ENCODE measurements around the gene FAM107B. TPM values are rescaled to one million over a fixed set of nuclear protein-coding genes. Genes with fewer than 3 reads are reported as not detected.
A peak's percentile ranks its signal among the peaks of the same experiment; 100 is the strongest.

The FAM107B gene
- total RNA-seq, 1 donor from 2014 or later = 40.7 TPM

DNA sequence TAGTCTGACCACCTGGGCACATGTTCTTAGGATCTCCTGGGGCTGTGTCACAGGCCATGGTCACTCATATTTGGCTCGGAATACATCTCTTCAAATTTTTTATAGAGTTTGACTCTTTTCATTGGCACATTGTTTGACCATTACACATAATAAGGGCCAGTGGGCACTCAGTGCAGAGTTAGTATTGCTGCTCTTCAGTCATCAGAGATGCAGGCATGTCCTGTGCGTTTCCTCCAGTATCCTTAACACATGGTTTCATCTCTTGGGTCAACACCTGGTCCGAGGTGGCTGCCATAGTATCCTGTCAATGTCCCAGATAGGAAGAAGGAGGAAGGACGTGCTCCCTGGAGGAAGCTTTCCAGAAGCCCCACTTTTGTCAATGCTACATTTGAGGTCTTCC is 125.0 kb downstream of the FAM107B start:
- H3K27ac Mint-ChIP-seq (ENCODE audit: unreplicated experiment) = no peak overlapping the region
- no peaks in the 10 kb centered on the region for H3K36me3 Mint-ChIP-seq (ENCODE audit: unreplicated experiment)
- no peak for DNase-seq (ENCODE audit: extremely low spot score, unreplicated experiment)
- H3K4me3 Mint-ChIP-seq (ENCODE audit: unreplicated experiment) = no peak overlapping the region
- H3K9me3 Mint-ChIP-seq (ENCODE audit: unreplicated experiment) = no peaks in the 10 kb centered on the region
- H3K4me1 Mint-ChIP-seq (ENCODE audit: unreplicated experiment) = peaks cover 41% of the 10 kb centered on the region
- H3K27me3 Mint-ChIP-seq (ENCODE audit: unreplicated experiment) = peaks cover 2% of the 10 kb centered on the region
- TF ChIP-seq, protein P1, sequence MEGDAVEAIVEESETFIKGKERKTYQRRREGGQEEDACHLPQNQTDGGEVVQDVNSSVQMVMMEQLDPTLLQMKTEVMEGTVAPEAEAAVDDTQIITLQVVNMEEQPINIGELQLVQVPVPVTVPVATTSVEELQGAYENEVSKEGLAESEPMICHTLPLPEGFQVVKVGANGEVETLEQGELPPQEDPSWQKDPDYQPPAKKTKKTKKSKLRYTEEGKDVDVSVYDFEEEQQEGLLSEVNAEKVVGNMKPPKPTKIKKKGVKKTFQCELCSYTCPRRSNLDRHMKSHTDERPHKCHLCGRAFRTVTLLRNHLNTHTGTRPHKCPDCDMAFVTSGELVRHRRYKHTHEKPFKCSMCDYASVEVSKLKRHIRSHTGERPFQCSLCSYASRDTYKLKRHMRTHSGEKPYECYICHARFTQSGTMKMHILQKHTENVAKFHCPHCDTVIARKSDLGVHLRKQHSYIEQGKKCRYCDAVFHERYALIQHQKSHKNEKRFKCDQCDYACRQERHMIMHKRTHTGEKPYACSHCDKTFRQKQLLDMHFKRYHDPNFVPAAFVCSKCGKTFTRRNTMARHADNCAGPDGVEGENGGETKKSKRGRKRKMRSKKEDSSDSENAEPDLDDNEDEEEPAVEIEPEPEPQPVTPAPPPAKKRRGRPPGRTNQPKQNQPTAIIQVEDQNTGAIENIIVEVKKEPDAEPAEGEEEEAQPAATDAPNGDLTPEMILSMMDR (IDR thresholded peaks at IDR 0.05) = no peak

DNA sequence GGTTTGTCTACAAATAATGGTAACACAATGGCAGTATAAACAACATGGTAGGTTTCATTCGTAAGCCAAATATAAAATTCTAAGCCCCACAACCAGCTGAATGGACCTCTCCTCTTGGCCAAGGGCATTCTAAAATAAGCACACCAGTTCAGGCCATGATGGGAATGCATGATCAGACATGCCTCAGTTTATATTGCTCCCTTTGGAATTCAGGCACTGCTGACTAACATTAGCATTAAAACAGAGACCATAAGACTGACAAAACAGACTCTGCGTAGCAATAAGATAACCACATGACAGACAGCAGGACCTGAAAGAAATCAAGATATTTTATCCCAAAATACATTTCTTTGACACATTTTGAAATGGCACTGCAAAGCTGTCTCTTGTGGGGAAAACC is 125.8 kb downstream of the FAM107B start:
- no peaks in the 10 kb centered on the region for H3K9me3 Mint-ChIP-seq (ENCODE audit: unreplicated experiment)
- peaks cover 33% of the 10 kb centered on the region for H3K4me1 Mint-ChIP-seq (ENCODE audit: unreplicated experiment)
- no peaks in the 10 kb centered on the region for H3K36me3 Mint-ChIP-seq (ENCODE audit: unreplicated experiment)
- TF ChIP-seq, protein P1 (IDR thresholded peaks at IDR 0.05) = no peak
- H3K4me3 Mint-ChIP-seq (ENCODE audit: unreplicated experiment) = no peak overlapping the region
- no peak for DNase-seq (ENCODE audit: extremely low spot score, unreplicated experiment)
- peak overlapping the region; percentile 75 for H3K27ac Mint-ChIP-seq (ENCODE audit: unreplicated experiment)
- H3K27me3 Mint-ChIP-seq (ENCODE audit: unreplicated experiment) = peaks cover 5% of the 10 kb centered on the region

DNA sequence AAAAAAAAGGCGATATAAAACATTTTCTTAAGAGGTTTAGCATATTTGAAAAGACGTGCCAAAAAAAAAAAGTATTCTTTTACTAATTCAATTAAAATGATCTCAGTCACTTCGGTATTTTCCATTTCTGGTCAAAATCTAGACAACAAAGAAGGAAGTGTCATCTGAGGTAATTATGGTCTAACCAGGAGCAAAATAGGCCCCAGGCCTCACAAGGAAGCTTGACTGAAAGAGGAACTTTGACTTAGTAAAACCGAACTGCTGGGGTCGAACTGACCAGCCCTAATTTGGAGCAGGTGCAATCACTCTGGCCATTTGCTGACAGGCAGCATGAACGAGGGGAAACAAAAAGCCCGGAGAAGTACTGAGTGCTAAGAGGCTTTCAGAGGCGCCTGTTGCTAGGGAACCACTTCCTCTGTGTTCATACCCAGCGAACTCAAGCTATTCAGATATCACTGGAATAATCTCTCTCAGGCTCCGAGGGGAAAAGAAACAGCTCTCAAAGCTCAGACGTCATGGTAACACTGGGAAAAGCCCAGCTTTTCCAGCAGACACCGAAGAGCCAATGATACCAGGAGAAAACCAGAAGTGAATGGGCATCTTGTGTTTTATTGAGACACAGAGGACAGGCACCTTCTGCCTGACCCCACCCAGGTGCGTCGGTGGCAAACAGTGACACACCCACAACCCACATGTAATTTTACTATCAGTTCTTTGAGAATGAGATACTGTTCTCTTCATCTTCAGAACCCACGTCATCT is 126.5 kb downstream of the FAM107B start:
- Mint-ChIP-seq H3K4me3 (ENCODE audit: unreplicated experiment) (no peak overlapping the region), H3K27ac (ENCODE audit: unreplicated experiment) (peak overlapping the region; percentile 75), H3K27me3 (ENCODE audit: unreplicated experiment) (peaks cover 5% of the 10 kb centered on the region), H3K36me3 (ENCODE audit: unreplicated experiment) (no peaks in the 10 kb centered on the region), H3K4me1 (ENCODE audit: unreplicated experiment) (peaks cover 26% of the 10 kb centered on the region), H3K9me3 (ENCODE audit: unreplicated experiment) (no peaks in the 10 kb centered on the region)
- DNase-seq (ENCODE audit: extremely low spot score, unreplicated experiment) = no peak
- TF ChIP-seq, protein P1 (IDR thresholded peaks at IDR 0.05) = no peak

DNA sequence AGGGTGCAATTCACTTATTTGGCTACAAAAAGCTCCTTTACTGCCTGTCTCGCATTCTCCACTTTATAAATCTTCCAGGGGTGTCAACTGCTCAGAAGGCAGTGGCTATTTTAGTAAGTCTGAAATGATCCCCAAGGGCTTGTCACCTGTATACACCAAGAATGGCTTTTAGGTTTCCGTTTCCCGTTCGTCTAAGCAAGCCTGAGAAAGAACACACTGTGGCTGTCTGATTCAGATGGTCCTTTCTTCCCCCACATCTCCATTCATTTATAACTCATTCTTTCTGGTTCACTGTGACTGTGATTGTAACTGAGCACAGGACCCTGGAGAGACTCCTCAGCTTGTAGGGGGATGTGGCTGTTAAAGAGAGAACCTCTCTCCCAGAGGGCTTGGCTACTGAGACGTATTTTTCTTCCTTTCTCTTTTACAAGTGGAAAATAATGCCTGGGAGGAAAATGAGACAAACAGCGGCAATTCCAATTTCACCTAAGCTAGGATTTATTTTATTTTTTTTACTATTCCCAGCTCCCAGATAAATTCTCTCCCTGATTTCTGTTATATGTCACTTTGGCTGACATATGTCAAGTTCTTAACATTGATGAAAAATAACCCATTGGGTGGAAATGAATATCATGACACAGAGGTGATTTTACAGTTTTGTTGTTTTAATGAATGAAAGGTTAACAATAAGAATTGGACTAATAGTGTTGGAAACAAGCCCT is 129.3 kb downstream of the FAM107B start:
- Mint-ChIP-seq H3K9me3 (ENCODE audit: unreplicated experiment) (peaks cover 10% of the 10 kb centered on the region), H3K4me1 (ENCODE audit: unreplicated experiment) (peaks cover 8% of the 10 kb centered on the region), H3K27ac (ENCODE audit: unreplicated experiment) (no peak overlapping the region), H3K4me3 (ENCODE audit: unreplicated experiment) (no peak overlapping the region), H3K27me3 (ENCODE audit: unreplicated experiment) (peaks cover 13% of the 10 kb centered on the region), H3K36me3 (ENCODE audit: unreplicated experiment) (no peaks in the 10 kb centered on the region)
- TF ChIP-seq, protein P1 (IDR thresholded peaks at IDR 0.05) = no peak
- DNase-seq (ENCODE audit: extremely low spot score, unreplicated experiment) = no peak

DNA sequence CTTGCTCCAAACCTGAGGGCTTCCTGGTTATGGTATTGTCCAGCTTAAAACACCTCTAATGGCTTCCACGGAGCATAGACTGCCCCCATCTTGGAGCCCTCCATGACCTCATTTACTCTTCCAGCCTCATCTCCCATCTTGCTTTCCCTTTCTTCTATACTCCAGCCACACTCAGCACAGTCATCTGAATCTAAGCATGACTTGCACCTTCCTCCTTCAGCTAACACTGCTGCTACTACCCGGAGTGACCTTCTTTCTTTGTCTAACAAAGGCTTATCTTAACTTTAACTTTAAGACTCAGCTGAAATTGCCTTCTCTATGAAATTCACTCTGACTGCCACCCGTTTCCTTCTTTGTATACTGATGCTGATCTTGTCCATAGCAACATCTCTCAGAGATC is 135.1 kb downstream of the FAM107B start:
- Mint-ChIP-seq H3K36me3 (ENCODE audit: unreplicated experiment) (no peaks in the 10 kb centered on the region), H3K27me3 (ENCODE audit: unreplicated experiment) (peaks cover 29% of the 10 kb centered on the region), H3K4me1 (ENCODE audit: unreplicated experiment) (no peaks in the 10 kb centered on the region), H3K4me3 (ENCODE audit: unreplicated experiment) (no peak overlapping the region), H3K27ac (ENCODE audit: unreplicated experiment) (no peak overlapping the region), H3K9me3 (ENCODE audit: unreplicated experiment) (peaks cover 10% of the 10 kb centered on the region)
- TF ChIP-seq, protein P1 (IDR thresholded peaks at IDR 0.05) = no peak
- no peak for DNase-seq (ENCODE audit: extremely low spot score, unreplicated experiment)
